GM12892 (cell line): ENCODE measurements around the gene UQCC3.
"Not testable (repeated sequence)": the region's sequence is repeated elsewhere in the genome, so short reads cannot be mapped to it uniquely, and the experiment has no call there.

Source experiments
- DNase-seq: peaks from one replicate; pipeline ENCODE4 v3.0.0; 2011; ENCODE audit not compliant: insufficient read length
- FAIRE-seq: peaks from 2 replicates; lab custom pipeline; 2011; peaks lifted over from hg19 to GRCh38; lab: Jason Lieb, UNC
- POLR2A ChIP-seq: IDR thresholded peaks from 2 replicates; pipeline ENCODE4 v1.6.1; 2011; ENCODE audit warnings: low read depth, low read length, control low read depth
- POLR2AphosphoS5 ChIP-seq: IDR thresholded peaks from 2 replicates; pipeline ENCODE4 v1.6.1; 2011; ENCODE audit warnings: low read depth, low read length, control low read depth
- TAF1 ChIP-seq: IDR thresholded peaks from 2 replicates; pipeline ENCODE4 v1.6.1; 2011; ENCODE audit warnings: low read depth, mild to moderate bottlenecking, control low read depth, low read length, borderline replicate concordance

The UQCC3 gene

DNA sequence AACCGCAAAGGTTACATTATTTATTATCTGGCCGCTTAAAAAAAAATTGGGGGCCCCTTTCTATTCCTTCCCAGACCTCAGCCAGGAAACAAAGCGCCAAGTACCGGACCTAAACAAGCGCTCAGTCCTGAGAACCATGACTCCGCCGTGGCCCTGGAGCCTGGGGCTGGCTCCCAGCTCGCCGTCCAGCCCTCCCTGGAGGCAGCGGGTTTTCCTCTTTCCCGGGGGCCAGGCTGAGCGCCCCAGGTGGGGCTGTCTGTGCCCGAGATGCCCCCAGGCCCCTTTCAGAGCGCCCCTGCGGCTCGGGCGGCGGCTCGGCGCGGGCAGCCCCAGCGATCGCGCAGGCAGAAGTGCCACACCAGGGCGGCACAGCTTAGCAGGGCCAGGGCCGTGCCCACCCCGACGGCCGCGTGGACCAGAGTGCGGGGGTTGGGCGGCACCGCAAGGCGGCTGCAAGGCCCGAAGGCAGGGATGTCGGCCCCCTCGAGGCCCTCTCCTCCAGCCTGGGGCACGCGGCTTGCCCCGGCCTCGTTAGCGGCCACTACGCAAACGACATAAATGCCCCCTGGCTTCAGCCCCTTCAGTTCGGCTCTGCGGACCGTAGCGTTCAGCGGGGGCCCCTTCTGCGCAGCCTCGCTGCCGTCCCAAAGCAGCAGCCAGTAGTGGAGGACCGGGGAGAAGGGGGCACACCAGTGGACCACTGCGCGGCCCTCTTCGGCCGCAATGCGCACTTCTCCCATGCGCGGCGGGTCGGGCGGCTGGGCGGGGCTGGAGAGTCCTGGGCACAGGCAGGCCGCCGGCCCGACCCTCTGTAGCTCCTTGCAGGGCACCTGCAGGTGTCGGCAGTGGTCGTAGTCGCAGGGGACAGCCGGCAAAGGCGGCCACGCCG is 16.3 kb downstream of the UQCC3 start:
- TF ChIP-seq POLR2AphosphoS5 (no peak), POLR2A (no peak), TAF1 (no peak)
- DNase-seq (no peak), FAIRE-seq (no peak)

DNA sequence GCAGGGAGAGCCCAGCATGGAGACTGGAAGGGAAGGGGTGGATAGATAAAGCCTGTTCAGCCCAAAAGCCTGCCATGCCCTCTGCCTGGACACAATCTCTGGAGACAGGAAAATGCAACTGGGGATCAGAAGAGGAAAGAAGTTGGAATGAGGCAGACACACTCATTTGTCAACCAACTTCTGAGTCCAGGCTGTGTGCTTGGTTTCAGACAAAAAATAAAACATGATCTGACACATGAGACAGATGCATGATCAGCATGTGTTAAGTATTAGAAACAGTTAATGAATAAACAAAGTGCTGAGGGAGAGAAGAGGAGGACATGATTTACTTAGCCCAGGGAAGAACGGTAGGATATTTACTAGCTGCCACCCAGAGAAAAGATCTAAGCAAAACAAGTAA is 17.0 kb downstream of the UQCC3 start:
- no peak for FAIRE-seq
- TF ChIP-seq POLR2AphosphoS5 (no peak), TAF1 (no peak), POLR2A (no peak)
- DNase-seq = no peak

DNA sequence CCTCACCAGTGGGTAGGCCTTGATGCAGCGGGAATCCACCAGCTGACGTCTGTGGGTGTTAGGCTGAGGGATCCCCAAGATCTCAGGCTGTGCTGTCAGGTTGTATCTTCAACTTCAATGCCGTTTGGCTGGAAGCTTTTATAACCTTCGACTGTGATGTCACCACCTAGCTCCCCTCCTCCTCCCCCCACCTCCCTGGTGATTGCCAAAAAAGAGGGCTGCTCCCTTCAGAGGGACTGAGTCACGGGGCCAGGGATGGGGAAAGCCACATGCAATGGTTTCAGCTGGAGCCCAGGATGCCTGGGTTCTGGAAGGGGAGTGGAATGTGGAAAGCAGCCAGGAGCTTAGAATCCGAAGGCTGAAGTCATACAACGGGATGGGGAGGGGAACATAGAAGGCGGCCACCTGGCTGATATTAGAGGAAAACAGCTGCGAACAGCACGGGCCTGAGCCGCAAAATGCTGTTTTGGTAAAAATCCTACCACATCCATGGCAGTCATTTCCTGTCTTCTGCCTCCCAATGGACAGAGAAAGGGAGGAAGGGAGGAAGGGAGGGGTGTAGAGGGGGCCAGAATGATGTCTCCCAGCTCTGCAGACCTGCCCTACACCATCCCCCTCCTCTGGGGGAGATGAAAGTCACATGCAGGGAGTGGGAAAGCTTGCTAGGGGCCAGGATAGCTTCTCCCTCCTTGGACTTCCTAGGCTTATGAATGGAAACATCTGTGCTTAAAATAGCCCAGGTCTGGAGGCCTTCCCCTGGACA is 18.1 kb downstream of the UQCC3 start, which contains the start of gene LRRN4CL:
Gene LRRN4CL, minus strand, starts transcription at position 110 of the 763 bp plus-strand sequence. CDS start 1,022 bp downstream, outside the sequence.
- no peak for DNase-seq
- peak; percentile 17 for FAIRE-seq
- no peak for TF ChIP-seq POLR2A
- TF ChIP-seq TAF1 = no peak
- no peak for TF ChIP-seq POLR2AphosphoS5

DNA sequence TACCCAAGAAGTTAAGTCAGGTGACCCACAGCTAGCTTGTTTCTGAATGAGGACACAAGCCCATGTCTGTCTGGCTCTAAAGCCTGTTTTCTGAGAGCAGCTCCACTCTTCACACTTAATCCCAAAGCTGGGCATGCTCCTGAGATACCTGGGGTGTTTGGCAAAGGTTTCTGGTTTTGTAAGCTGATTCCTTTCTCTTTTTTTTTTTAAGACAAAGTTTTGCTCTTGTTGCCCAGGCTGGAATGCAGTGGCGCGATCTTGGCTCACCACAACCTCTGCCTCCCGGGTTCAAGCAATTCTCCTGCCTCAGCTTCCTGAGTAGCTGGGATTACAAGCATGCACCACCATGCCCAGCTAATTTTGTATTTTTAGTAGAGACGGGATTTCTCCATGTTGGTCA is 22.2 kb downstream of the UQCC3 start:
- not testable (repeated sequence) for FAIRE-seq, DNase-seq

DNA sequence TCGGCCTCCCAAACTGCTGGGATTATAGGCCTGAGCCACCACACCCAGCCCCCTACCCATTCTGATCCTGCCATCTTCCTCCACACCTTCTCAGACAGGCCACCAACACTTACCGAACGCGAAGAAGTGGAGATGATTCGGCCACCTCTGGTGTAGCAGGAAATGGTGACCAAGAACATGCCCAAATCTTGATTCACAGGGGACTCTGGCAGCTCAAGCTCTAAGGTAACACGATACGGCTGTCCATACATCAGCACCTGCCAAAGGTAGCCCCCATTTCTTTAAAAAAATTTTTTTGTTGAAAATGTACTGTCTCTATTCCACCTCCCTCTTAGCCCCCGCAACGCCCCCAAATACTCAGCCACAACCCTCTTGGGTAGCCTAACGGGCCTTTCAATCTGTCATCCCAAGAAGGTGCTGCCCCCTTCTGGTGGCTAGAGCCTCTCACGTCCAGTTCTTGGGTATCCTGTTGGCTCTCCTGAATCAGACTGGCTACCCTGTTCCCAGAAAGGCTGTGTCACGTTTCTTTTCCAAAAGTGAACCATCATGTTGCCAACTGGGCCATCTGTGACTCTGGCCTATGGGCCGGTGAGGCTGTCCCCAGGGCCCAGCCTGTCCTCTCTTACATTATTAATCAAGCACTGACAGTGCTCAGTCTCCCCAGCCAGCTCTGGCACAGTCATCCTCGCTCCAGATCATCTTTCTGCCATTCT is 23.1 kb downstream of the UQCC3 start:
- FAIRE-seq = peak; percentile 90
- DNase-seq = peak; percentile 66
- no peak for TF ChIP-seq POLR2A
- TF ChIP-seq POLR2AphosphoS5 = no peak
- no peak for TF ChIP-seq TAF1

DNA sequence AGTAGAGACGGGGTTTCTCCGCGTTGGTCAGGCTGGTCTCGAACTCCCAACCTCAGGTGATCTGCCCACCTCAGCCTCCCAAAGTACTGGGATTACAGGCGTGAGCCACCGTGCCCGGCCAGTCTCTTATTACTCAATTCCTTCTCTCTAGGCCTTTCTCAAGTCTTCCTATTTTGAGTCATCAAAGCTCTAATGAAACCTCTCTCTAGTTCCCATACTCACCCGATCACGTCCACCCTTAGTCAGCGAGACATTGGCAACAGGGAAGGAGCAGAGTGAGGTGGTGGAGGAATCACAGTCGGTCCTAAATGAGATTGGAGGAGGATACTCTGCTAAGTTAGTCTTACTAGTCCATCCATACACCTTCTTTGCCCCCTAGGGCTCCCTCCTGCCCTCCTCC is 30.8 kb downstream of the UQCC3 start:
- DNase-seq = no peak
- TF ChIP-seq POLR2AphosphoS5 (no peak), POLR2A (no peak), TAF1 (no peak)

DNA sequence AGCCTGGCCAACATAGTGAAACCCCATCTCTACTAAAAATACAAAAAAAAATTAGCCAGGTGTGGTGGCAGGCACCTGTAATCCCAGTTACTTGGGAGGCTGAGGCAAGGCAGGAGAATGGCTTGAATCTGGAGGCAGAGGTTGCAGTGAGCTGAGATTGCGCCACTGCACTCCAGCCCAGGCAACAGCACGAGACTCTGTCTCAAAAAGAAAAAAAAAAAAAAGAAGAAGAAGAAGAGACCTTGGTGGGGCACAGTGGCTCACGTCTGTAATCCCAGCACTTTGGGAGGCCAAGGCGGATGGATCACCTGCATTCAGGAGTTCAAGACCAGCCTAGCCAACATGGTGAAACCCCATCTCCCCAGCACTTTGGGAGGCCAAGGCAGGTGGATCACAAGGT is 32.4 kb downstream of the UQCC3 start:
- not testable (repeated sequence) for FAIRE-seq, DNase-seq

More for the DNA sequence above, 30.8 kb downstream of the UQCC3 start:
- no peak for FAIRE-seq

DNA sequence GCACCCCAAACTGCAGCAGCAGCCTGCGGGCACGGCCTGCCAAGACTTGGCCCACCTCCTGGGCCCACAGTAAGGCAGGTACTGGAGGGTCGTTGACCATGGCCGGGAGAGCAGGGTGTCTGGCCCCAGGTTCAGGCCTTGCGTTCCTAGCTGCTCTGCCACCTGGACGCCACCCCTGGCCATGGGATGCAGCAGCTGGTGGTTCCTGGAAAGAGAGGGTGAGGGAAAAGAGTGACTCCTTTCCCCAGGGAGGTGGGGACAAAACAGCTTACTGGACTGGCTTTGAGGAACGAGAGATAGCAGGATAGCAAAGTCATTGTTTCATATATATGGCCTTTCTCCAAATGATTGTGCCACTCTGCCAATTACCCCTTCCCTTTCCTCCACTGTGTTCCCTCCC is 33.9 kb downstream of the UQCC3 start:
- no peak for FAIRE-seq
- no peak for DNase-seq
- TF ChIP-seq POLR2A (no peak), POLR2AphosphoS5 (no peak), TAF1 (no peak)

DNA sequence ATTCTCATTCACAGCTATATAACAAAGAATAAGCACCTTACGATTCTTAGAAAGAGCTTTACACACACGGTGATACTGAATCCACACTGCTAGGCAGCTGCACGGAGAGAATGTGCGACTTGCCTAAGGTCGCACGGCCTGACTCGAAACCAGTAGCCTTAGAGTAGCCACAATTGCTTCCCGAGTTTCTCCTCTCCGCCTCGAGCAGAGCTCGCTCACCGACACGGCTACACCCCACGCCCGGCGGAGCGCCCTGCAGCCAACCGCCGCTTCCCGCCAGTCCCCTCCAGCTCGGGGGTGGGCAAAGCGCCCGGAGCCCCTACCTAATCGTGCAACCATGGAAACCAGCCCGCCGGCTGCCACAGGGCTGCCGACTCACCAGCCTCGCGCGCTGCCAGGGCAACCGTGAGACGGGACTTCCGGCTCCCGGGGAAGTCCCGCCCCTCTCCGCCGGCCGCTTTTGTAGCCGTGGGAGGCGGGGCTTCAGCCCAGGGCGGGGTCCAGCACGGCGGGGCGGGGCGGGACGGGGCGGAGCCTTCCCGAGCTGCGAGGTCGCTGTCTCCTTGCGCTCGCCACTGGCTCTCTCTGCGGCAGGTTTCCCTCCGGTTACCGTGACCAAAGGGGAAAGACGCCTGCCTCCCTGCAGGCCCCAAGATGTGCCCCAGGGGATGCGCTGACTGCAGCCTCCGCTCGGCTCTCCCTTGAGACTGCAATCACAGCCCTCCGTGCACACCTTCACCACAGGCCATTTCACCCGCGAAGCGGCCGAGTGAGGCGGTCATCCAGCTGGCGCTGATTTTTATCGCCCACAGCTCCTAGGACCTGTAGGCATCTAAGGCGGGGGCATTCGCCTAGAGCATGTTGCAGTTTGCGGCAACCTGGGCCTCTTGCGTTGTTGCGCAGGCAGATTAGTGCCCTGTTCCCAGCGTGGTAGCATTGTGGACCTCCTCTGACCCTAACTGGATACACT is 34.7 kb downstream of the UQCC3 start:
- peak; percentile 66; the same call in 1 of the 2 replicates for TF ChIP-seq POLR2A
- no peak; the same call in 1 of the 2 replicates for TF ChIP-seq POLR2AphosphoS5
- FAIRE-seq (peak; percentile 94), DNase-seq (peak; percentile 95)

DNA sequence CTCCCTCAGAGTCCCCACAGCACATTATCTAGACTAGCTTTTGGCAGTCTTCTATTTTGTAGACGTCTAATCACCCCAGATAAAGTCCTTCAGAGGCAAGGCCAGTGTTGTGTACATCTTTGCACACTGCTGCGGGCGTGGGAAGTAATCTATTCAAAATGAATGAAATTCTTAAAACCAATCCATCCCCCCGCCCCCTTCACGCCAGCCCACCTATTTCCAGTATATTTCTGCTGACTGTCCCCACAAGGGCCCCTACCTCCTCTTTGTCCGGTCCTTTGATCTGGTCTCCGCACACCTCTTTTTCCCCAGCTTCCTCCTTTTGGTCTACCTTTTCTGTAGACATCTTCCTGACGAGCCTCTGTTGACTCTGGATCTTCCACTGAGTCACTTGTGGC is 35.4 kb downstream of the UQCC3 start:
- no peak for DNase-seq
- TF ChIP-seq POLR2A (no peak), TAF1 (no peak), POLR2AphosphoS5 (no peak)
- FAIRE-seq = no peak
